WTC11 (cell line): ENCODE measurements around the gene ZFYVE26. TPM values are rescaled to one million over a fixed set of nuclear protein-coding genes. Genes with fewer than 3 reads are reported as not detected.

ENCODE experiments used
- ATAC-seq: fragments of 200-7000 bp; cut with Tn5 transposase; 2 replicates; pipeline ENCODE4 v1.10.0; 2021; ENCODE audit warnings: mild to moderate bottlenecking, moderate library complexity
- CTCF ChIA-PET: fragments of 300-600 bp; sonication (Branson Sonifier 250); formaldehyde crosslinking; loops from one replicate; lab custom pipeline; 2021; ENCODE audit warnings: antibody characterized with exemption; lab: Charles Lee
- POLR2A ChIA-PET: fragments of 350-600 bp; sonication (Branson Sonifier 250); formaldehyde crosslinking; loops from one replicate; lab custom pipeline; 2021; ENCODE audit warnings: antibody characterized with exemption; lab: Charles Lee
- DNase-seq: peaks from one replicate; pipeline ENCODE4 v3.0.0; 2021; ENCODE audit warnings: low spot score
- H3K27ac Mint-ChIP-seq: 2 replicates; pipeline ENCODE4 v1.8.0; 2021; ENCODE audit warnings: mixed read lengths
- H3K27me3 Mint-ChIP-seq: 2 replicates; pipeline ENCODE4 v1.8.0; 2021; ENCODE audit warnings: low read depth, mild to moderate bottlenecking, moderate library complexity, mixed read lengths
- H3K36me3 Mint-ChIP-seq: 2 replicates; pipeline ENCODE4 v1.8.0; 2021; ENCODE audit warnings: mixed read lengths
- H3K4me1 Mint-ChIP-seq: 2 replicates; pipeline ENCODE4 v1.8.0; 2022; ENCODE audit warnings: mixed read lengths
- H3K4me3 Mint-ChIP-seq: 2 replicates; pipeline ENCODE4 v1.8.0; 2021; ENCODE audit warnings: mild to moderate bottlenecking, moderate library complexity, mixed read lengths
- H3K9me3 Mint-ChIP-seq: 2 replicates; pipeline ENCODE4 v1.8.0; 2021; ENCODE audit warnings: mixed read lengths
- ATF6 ChIP-seq: sonication (generic); formaldehyde crosslinking; IDR thresholded peaks from 2 replicates; pipeline ENCODE4 v1.8.1; 2023; ENCODE audit warnings: mild to moderate bottlenecking, missing genetic modification reagents
- CREM ChIP-seq: sonication (generic); formaldehyde crosslinking; IDR thresholded peaks from 2 replicates; pipeline ENCODE4 v1.8.1; 2022; ENCODE audit warnings: mild to moderate bottlenecking, missing genetic modification reagents, moderate library complexity
- E2F4 ChIP-seq: sonication (generic); formaldehyde crosslinking; IDR thresholded peaks from 2 replicates; pipeline ENCODE4 v1.8.1; 2022; ENCODE audit warnings: low read depth, mild to moderate bottlenecking, moderate library complexity, missing genetic modification reagents, borderline replicate concordance
- FOXP4 ChIP-seq: sonication (generic); formaldehyde crosslinking; IDR thresholded peaks from 2 replicates; pipeline ENCODE4 v1.8.0; 2022; ENCODE audit warnings: mild to moderate bottlenecking, missing genetic modification reagents
- GRHL2 ChIP-seq: fragments of 250-450 bp; sonication (Bioruptor Pico); IDR thresholded peaks from 2 replicates; pipeline ENCODE4 v1.8.0; 2022; ENCODE audit warnings: mild to moderate bottlenecking, moderate library complexity; ENCODE audit not compliant: insufficient replicate concordance, severe bottlenecking
- GTF2I ChIP-seq: fragments of 250-450 bp; sonication (Bioruptor Pico); conservative IDR thresholded peaks from 2 replicates; pipeline ENCODE4 v1.4.0; 2021; ENCODE audit warnings: mild to moderate bottlenecking
- JAZF1 ChIP-seq: fragments of 250-450 bp; sonication (Bioruptor Pico); IDR thresholded peaks from 2 replicates; pipeline ENCODE4 v1.9.0; 2021; ENCODE audit warnings: moderate library complexity, mild to moderate bottlenecking, inconsistent platforms
- NFYB ChIP-seq: sonication (generic); formaldehyde crosslinking; conservative IDR thresholded peaks from 2 replicates; pipeline ENCODE4 v1.8.0; 2022; ENCODE audit warnings: low read depth, missing genetic modification reagents
- PRRX2 ChIP-seq: fragments of 250-450 bp; sonication (Bioruptor Pico); IDR thresholded peaks from 2 replicates; pipeline ENCODE4 v1.8.0; 2021; ENCODE audit warnings: mild to moderate bottlenecking
- SMAD3 ChIP-seq: sonication (generic); formaldehyde crosslinking; IDR thresholded peaks from 2 replicates; pipeline ENCODE4 v1.8.0; 2022; ENCODE audit warnings: missing genetic modification reagents, mild to moderate bottlenecking, borderline replicate concordance
- SOX15 ChIP-seq: fragments of 250-450 bp; sonication (Bioruptor Pico); IDR thresholded peaks from 2 replicates; pipeline ENCODE4 v1.9.0; 2021; ENCODE audit warnings: mild to moderate bottlenecking
- TEAD1 ChIP-seq: sonication (generic); formaldehyde crosslinking; IDR thresholded peaks from 2 replicates; pipeline ENCODE4 v1.8.0; 2022; ENCODE audit warnings: mild to moderate bottlenecking, missing genetic modification reagents
- TP53 ChIP-seq: sonication (generic); formaldehyde crosslinking; IDR thresholded peaks from 2 replicates; pipeline ENCODE4 v1.8.1; 2023; ENCODE audit warnings: mild to moderate bottlenecking, missing genetic modification reagents
- ZBTB43 ChIP-seq: sonication (generic); formaldehyde crosslinking; IDR thresholded peaks from 2 replicates; pipeline ENCODE4 v1.8.1; 2023; ENCODE audit warnings: mild to moderate bottlenecking, missing genetic modification reagents
- ZNF121 ChIP-seq: sonication (generic); formaldehyde crosslinking; IDR thresholded peaks from 2 replicates; pipeline ENCODE4 v1.8.0; 2023; ENCODE audit warnings: missing genetic modification reagents
- ZNF232 ChIP-seq: sonication (generic); formaldehyde crosslinking; IDR thresholded peaks from 2 replicates; pipeline ENCODE4 v1.8.0; 2022; ENCODE audit warnings: mild to moderate bottlenecking, missing genetic modification reagents
- ZNF263 ChIP-seq: sonication (generic); formaldehyde crosslinking; IDR thresholded peaks from 2 replicates; pipeline ENCODE4 v1.8.1; 2022; ENCODE audit warnings: low read depth, mild to moderate bottlenecking, moderate library complexity, missing genetic modification reagents
- ZNF281 ChIP-seq: sonication (generic); formaldehyde crosslinking; IDR thresholded peaks from 2 replicates; pipeline ENCODE4 v1.8.0; 2023; ENCODE audit warnings: mild to moderate bottlenecking, missing genetic modification reagents
- ZNF671 ChIP-seq: fragments of 250-450 bp; sonication (Bioruptor Pico); IDR thresholded peaks from 2 replicates; pipeline ENCODE4 v1.8.0; 2021; ENCODE audit warnings: mild to moderate bottlenecking
- total RNA-seq: library from RNA; stranded (reverse); gene quantifications from 3 replicates; pipeline ENCODE4 v1.2.3, GENCODE V29; 2021

ZFYVE26 gene
- total RNA-seq, 1 experiment from 2014 or later, result 25.8 TPM

- TF ChIP-seq FOXP4, result no peak
- TF ChIP-seq NFYB, result peak; percentile 46; the same call in 1 of the 2 replicates
- TF ChIP-seq ZNF281 (CRISPR knock-in tag), result peak; percentile 72; the same call in 1 of the 2 replicates
- TF ChIP-seq ZNF232 (CRISPR knock-in tag), result no peak
- TF ChIP-seq ZNF263, result no peak
- TF ChIP-seq TEAD1 (CRISPR knock-in tag), result no peak
- no peak for TF ChIP-seq TP53 (CRISPR knock-in tag)
- no peak for TF ChIP-seq GRHL2 (CRISPR knock-in tag)
- TF ChIP-seq PRRX2 (CRISPR knock-in tag), result no peak
- TF ChIP-seq E2F4 (CRISPR knock-in tag), result no peak
These were observed at the start of gene ZFYVE26 (continued) for GRCh38 chr14:67816326-67817002.

- ChIA-PET CTCF (no interaction called here), POLR2A (no interaction called here)
- Mint-ChIP-seq H3K4me3 (no peak overlapping the region), H3K4me1 (peaks cover 29% of the 10 kb centered on the region), H3K27me3 (no peaks in the 10 kb centered on the region; the same call in 1 of the 2 replicates), H3K36me3 (peaks cover 26% of the 10 kb centered on the region), H3K27ac (no peak overlapping the region), H3K9me3 (peaks cover 18% of the 10 kb centered on the region)
- no peak for DNase-seq
- TF ChIP-seq ZNF263 (no peak), ZNF671 (CRISPR knock-in tag) (no peak), SOX15 (CRISPR knock-in tag) (no peak)
- no peak for ATAC-seq
These were observed 46.8 kb upstream of the ZFYVE26 start for GRCh38 chr14:67863223-67863622.

GRCh38 chr14:67859169-67859749 is 42.9 kb upstream of the ZFYVE26 start:
- no peaks in the 10 kb centered on the region for H3K27me3 Mint-ChIP-seq
- no peak overlapping the region for H3K27ac Mint-ChIP-seq
- no peak overlapping the region for H3K4me3 Mint-ChIP-seq
- H3K36me3 Mint-ChIP-seq, result no peaks in the 10 kb centered on the region
- TF ChIP-seq JAZF1 (CRISPR knock-in tag) (no peak), GTF2I (CRISPR knock-in tag) (no peak), SMAD3 (CRISPR knock-in tag) (no peak), ATF6 (no peak), CREM (CRISPR knock-in tag) (no peak), ZNF121 (CRISPR knock-in tag) (no peak), ZBTB43 (CRISPR knock-in tag) (no peak)
- POLR2A ChIA-PET, result no interaction called here
- peaks cover 20% of the 10 kb centered on the region for H3K4me1 Mint-ChIP-seq
- ATAC-seq (no peak), DNase-seq (no peak)
- H3K9me3 Mint-ChIP-seq, result no peaks in the 10 kb centered on the region
- CTCF ChIA-PET, result interaction anchor here (0.8 kb wide), 1 partner anchor 21 kb away, joined by 3 read pairs; no protein-coding TSS in a partner anchor
